DOHH2 (cell line): Measurements from ENCODE around the gene VPS26B.

Experiments
- CTCF ChIP-seq: fragments of 200-600 bp; sonication (generic); IDR thresholded peaks from one replicate; pipeline ENCODE4 v1.5.1; 2014; ENCODE audit warnings: antibody characterized with exemption, mild to moderate bottlenecking, low read depth, low read length; ENCODE audit not compliant: poor library complexity, severe bottlenecking
- EZH2phosphoT487 ChIP-seq: fragments of 200-600 bp; sonication (generic); IDR thresholded peaks from 2 replicates; pipeline ENCODE4 v1.6.1; 2017; ENCODE audit warnings: borderline replicate concordance, mild to moderate bottlenecking, antibody characterized with exemption, low read length, moderate library complexity, mixed read lengths

GRCh38 chr11:134237557-134237922, 13.1 kb downstream of the VPS26B start:
- TF ChIP-seq EZH2phosphoT487 (no peak), CTCF (no peak)
